ENCODE results near the gene AGPS.

DNA sequence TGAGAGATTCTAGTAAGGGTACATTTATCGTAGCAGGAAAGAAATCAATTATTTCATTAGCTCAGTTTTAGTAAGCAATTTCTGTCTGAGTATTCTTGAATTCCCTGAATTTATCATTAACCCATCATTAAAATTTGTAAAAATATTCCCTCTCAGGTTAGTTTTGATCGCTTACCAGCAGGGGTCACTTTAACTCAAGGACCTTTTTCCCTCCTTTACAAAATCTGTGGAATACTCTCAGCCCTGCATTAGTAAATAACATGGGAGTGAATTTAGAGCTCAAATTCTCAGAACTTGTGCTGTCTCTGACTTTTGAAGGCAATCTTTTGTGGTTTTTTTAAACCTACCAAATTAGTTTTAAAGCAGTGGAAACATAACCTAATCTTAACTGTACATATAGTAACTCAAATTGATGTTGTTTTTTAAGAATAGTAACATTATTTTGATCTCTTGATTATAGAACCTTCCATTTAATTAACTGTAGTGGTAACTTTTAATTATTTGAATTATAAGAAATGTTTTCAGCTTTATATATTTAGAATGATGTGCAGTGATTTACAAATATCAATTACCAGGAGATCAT is 97.2 kb downstream of the AGPS start:
- TF ChIP-seq, protein P1, sequence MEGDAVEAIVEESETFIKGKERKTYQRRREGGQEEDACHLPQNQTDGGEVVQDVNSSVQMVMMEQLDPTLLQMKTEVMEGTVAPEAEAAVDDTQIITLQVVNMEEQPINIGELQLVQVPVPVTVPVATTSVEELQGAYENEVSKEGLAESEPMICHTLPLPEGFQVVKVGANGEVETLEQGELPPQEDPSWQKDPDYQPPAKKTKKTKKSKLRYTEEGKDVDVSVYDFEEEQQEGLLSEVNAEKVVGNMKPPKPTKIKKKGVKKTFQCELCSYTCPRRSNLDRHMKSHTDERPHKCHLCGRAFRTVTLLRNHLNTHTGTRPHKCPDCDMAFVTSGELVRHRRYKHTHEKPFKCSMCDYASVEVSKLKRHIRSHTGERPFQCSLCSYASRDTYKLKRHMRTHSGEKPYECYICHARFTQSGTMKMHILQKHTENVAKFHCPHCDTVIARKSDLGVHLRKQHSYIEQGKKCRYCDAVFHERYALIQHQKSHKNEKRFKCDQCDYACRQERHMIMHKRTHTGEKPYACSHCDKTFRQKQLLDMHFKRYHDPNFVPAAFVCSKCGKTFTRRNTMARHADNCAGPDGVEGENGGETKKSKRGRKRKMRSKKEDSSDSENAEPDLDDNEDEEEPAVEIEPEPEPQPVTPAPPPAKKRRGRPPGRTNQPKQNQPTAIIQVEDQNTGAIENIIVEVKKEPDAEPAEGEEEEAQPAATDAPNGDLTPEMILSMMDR (IDR thresholded peaks at IDR 0.05) = peak in 3 of 4 experiments; percentile 36 to 55 (median 46)
- no peak for TF ChIP-seq POLR2AphosphoS5 (IDR thresholded peaks at IDR 0.05)
- no peak for TF ChIP-seq POLR2A (IDR thresholded peaks at IDR 0.05)

Measured in gastroesophageal sphincter (tissue), 3 donors.